ENCODE measurements around the gene SULT4A1. TPM values are rescaled to one million over a fixed set of nuclear protein-coding genes. Genes with fewer than 3 reads are reported as not detected.
"Not testable (repeated sequence)": the region's sequence is repeated elsewhere in the genome, so short reads cannot be mapped to it uniquely, and the experiment has no call there.

SULT4A1 gene
- total RNA-seq = 1.7 TPM
- long read RNA-seq, partial matches to known transcripts = 2 of 3 reads
- long read RNA-seq, other reads (novel, unspliced or antisense) = 1 of 3 reads

DNA sequence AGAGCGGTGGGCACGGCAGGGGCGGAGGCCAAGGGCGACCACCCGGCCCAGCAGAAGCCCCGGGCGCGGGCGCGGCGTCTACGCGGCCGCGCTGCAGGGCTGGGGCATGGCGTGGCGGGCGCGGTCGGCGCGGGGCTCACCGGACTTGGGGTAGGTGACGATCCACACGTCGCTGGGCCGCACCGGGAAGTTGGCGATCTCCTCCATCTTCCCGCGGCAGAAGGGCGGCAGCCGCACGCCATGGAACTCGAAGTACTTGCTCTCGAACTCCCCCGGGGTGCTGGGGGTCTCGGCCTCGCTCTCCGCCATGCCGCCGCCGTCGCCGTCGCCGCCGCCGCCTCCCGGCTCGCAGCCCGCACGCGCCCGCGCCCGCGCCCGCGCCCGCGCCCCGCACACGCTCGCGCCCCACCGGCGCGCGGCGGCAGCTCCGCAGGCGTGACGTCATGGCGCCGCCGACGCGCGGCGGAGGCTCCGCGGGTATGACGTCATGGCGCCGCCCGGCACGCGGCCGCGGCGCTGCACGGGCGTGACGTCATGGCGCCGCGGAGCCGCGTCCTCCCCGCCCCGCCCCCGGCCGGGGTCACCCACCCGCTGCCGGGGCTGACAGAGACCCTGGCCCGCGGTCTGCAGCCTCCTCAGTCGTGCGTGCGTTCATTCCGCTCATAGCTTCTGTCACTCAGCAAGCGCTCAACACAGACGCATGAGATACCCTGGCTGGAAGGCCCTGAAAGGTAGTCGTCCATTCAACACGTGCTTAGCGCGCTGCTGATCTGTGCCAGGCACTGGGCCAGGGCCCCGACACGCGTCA is at the start of gene SULT4A1:
Gene SULT4A1 (minus strand): TSS at position 440 of the 808 bp plus-strand sequence. CDS start 131 bp downstream, at position 309.
- peak; percentile 82 for DNase-seq (ENCODE audit: low spot score)

GRCh38 chr22:43911351-43911750 is 49.0 kb upstream of the SULT4A1 start:
- DNase-seq (ENCODE audit: low spot score) = no peak

GRCh38 chr22:43910178-43910695 is 47.9 kb upstream of the SULT4A1 start:
- DNase-seq (ENCODE audit: low spot score) = no peak

DNA sequence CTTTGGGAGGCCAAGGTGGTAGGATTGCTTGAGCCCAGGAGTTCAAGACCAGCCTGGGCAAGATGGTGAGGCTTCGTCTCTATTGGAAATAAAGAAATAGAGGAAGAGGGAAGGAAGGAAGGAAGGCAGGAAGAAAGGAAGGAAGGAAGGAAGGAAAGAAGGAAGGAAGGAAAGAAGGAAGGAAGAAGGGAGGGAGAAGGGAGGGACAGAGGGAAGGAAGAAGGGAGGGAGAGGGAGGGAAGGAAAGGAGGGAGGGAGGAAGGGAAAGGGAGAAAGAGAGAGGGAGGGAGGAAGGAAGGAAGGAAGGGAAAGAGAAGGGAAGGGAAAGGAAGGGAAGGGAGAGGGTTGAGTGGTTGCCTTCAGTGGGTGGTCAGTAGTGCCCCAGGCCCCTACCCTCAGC is 47.4 kb upstream of the SULT4A1 start:
- no peak for DNase-seq (ENCODE audit: low spot score)

- DNase-seq (ENCODE audit: low spot score) = no peak
These were observed 43.4 kb upstream of the SULT4A1 start for GRCh38 chr22:43905681-43906080.

DNA sequence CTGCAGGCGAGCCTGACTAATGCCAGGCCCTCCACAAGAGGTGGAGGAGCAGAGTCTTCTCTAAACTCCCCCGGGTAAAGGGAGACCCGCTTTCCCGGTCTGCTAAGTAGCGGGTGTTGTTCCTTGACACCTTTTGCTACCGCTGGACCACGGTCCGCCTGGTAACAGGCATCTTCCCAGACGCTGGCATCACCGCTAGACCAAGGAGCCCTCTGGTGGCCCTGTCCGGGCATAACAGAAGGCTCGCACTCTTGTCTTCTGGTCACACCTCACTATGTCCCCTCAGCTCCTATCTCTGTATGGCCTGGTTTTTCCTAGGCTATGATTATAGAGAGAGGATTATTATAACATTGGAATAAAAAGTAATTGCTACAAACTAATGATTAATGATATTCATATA is 42.1 kb upstream of the SULT4A1 start:
- DNase-seq (ENCODE audit: low spot score) = not testable (repeated sequence)

DNA sequence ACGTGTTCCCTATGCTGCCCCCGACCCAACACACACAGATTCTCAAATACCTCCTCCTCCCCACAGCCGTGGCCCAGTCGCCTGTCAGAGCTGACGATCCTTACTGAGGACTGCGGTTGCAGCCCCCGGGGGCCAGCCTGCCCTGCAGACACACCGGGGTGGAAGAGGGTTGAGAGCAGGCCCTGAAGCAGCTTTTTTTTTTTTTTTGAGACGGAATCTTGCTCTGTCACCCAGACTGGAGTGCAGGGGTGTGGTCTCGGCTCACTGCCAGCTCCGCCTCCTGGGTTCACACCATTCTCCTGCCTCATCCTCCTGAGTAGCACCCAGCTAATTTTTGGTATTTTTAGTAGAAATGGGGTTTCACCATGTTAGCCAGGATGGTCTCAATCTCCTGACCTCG is 40.7 kb upstream of the SULT4A1 start:
- DNase-seq (ENCODE audit: low spot score) = not testable (repeated sequence)

- no peak for DNase-seq (ENCODE audit: low spot score)
These were observed 39.8 kb upstream of the SULT4A1 start for GRCh38 chr22:43901976-43902643.

DNA sequence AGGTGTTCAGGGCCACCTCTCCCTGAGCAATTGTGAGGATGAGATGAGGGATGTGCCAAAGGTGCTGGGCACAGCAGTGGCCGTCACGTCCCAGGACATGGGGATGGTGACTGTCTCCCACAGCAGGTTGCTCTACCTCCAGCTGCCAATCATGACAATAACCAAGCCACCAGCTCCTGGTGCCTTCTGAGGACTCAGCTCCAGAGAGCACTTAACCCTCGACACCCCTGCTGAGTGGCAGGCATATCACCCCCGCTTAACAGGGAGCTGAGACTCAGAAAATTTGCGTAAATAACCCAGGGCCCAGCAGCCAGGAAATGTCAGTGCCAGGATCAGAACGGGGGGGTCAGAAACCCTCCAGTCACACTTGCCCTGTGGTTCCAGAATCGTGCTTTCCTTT is 37.9 kb upstream of the SULT4A1 start:
- DNase-seq (ENCODE audit: low spot score) = no peak

- DNase-seq (ENCODE audit: low spot score) = no peak
These were observed 35.5 kb upstream of the SULT4A1 start for GRCh38 chr22:43897751-43898261.

GRCh38 chr22:43895986-43896645 is 33.8 kb upstream of the SULT4A1 start:
- no peak for DNase-seq (ENCODE audit: low spot score)

DNA sequence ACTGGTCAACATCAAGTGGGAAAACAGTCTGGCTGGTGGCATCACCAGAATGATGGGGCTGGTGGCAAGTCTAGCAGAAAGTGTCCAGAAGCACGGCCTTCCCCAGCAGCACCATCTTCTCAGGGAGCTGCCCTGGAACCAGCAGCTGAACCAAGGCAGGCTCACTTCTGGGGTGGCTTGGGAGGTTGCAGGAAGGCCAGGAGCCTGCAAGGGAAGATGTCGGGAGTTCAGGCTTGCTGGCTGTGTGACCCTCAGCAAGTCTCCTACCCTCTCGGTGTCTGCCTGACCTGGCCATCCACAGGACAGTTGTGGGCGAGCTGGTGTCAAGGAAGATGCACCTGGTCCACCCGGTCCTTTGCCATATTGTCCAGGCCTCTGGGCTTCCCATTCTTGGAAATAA is 31.8 kb upstream of the SULT4A1 start:
- DNase-seq (ENCODE audit: low spot score) = no peak

- DNase-seq (ENCODE audit: low spot score) = no peak
These were observed 31.0 kb upstream of the SULT4A1 start for GRCh38 chr22:43893266-43893665.

- DNase-seq (ENCODE audit: low spot score) = no peak
These were observed 30.0 kb upstream of the SULT4A1 start for GRCh38 chr22:43892183-43892894.

DNA sequence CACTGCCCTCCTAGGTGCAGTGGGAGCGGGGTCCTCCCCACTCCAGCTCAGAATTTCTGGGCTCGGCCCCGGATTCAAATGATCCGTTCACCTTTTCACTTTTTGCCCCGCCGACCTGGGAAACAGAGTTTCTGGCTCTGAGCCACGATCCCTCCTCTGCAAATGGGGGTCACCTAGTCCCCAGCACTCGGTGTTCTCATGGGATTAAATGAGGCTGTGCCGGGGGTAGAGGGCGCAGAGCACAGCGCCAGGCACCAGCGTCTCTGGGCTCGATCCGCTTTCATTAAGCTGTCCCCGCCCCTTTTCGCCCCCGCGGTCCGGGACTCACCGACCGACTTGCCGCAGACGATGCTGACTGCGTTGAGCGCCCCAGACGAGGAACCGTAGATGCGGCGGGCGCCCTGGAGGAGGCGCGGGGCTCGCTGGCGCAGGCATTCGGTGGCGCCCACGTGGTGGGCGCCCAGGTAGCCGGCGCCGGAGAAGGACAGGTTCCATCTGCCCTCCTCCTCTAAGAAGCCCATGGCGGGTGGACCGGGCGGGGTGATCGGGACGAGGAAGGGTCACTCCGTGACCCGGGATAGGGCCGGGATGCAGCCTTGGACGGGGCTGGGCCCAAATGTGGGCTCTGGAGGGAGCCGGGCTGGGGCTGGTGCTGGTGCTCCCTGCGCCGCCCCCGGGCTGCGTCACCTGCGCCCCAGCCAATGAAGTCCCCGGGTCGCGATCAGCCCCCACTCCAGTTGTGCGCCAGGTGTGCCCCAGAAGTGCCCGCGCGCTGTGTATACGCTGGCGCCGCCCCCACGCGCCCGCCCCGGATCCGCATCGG is 29.3 kb upstream of the SULT4A1 start, which contains the start of gene PNPLA5:
Gene PNPLA5 (minus strand): TSS at position 654 of the 823 bp plus-strand sequence. CDS start 133 bp downstream, at position 521.
- no peak for DNase-seq (ENCODE audit: low spot score)

GRCh38 chr22:43890901-43891331 is 28.6 kb upstream of the SULT4A1 start:
- no peak for DNase-seq (ENCODE audit: low spot score)

GRCh38 chr22:43889860-43890253 is 27.5 kb upstream of the SULT4A1 start:
- no peak for DNase-seq (ENCODE audit: low spot score)

GRCh38 chr22:43889201-43889859 is 27.0 kb upstream of the SULT4A1 start:
- DNase-seq (ENCODE audit: low spot score) = no peak

DNA sequence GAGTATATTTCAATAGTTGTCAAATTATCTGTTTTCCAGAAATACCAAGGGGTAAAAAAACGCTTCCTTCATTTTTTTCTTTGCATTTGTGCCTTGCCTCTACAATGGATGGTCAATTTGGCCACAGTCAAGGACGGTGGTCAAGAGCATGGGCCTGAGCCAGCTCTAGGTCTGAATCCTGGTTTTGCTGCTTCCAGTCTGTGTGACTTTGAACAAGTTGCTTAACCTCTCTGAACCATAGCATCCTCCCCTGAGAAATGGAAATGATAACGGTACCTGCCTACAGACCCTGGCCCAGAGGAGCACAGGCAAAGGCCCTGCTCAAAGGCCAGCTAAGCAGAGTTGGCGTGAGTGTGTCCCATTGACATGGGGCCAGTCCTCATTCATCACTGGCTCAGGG is 26.4 kb upstream of the SULT4A1 start:
- no peak for DNase-seq (ENCODE audit: low spot score)

Measured in mesenteric fat pad (tissue), 1 donor.